HT-29 (cell line): Measurements from ENCODE around the gene ACTA2. TPM values are rescaled to one million over a fixed set of nuclear protein-coding genes. Genes with fewer than 3 reads are reported as not detected.
"Not testable (repeated sequence)": the region's sequence is repeated elsewhere in the genome, so short reads cannot be mapped to it uniquely, and the experiment has no call there.

Experiments used
- DNase-seq: peaks from one replicate; pipeline ENCODE4 v3.0.0-alpha.2; 2015; ENCODE audit warnings: low spot score
- total RNA-seq: library from RNA; depleted of rRNA; stranded (reverse); fragments of >200 nt; shearing (Covaris generic); gene quantifications from 2 replicates; pipeline ENCODE4 v1.2.3, GENCODE V29; 2014

Gene ACTA2
- total RNA-seq, 1 experiment from 2014 or later = 0.31 TPM

DNA sequence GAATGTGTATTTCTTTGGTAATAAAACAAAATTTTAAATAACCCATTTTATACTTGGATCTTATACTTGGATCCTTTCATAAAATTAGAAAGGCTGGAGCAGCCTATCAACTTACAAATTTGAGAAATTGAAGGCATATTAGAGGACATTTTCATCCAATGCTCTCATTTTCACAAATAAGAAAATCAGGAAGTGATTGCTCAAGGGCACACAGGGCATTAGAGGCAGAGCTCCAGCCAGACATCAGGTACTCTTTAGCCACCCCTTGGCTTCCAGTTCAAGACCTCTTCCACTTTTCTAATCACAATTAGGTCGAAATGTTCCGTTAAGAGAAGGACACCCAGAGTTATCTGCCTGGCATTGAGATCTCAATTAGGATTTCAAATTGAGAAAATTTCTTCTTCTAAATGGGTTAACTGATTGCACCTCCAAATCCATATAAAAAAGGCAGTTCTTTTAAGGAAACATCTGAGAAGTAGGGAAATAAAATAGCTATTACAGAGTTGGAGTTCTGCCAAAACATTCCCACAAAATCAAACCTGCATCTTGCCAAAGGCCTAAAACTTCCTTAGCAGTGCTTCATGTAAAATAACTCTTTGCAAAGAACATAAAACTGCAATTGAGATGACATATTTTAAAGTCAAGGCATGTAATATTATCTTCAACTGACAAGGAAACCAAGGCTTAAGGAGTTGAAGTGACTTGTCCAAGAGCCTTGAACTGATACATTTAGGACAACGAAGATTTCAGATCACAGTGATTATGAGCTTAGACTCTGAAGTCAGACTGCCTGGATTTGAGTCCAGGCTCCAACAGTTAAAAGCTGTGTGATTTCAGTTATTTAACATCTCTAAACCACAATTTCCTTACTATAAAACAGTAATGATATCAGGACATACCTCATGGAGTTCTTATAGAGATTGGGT, 2.4 kb downstream of the ACTA2 start:
- no peak for DNase-seq

- no peak for DNase-seq
Observed at GRCh38 chr10:88949051-88949450, 3.5 kb downstream of the ACTA2 start.

DNA sequence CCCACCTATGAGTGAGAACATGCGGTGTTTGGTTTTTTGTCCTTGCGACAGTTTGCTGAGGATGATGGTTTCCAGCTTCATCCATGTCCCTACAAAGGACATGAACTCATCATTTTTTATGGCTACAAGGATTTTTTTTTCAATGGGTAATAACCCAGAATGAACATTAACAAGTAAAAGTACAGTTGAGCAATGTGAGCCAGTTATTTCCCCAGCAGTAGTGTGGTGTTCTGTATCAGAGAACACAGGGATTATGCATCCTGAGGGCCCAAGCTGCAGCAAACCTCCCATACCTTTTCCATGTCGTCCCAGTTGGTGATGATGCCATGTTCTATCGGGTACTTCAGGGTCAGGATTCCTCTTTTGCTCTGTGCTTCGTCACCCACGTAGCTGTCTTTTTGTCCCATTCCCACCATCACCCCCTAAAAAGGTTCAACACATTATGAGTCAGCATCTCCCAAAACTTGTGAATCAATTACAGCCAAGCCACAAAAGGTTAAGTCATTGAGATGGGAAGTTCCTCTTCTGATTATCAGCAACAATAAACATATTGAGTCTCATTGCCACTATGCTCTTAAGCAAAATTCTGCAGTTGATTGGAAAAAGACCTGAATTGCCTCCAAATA, 5.5 kb downstream of the ACTA2 start:
- DNase-seq = no peak

DNA sequence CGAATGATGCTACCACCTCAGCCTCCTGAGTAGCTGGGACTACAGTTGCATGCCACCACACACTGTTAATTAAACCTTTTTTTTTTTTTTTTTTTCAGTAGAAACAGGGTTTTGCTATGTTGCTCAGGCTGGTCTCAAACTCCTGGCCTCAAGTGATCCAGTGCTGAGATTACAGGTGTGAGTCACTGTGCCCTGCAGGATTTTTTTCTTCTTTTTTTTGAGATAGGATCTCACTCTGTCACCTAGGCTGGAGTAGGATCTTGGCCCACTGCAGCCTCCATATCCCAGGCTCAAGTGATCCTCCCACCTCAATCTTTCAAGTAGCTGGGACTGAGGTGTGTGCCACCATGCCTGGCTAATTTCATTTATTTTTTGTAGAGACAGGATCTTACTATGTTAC, 6.4 kb downstream of the ACTA2 start:
- DNase-seq = no peak

DNA sequence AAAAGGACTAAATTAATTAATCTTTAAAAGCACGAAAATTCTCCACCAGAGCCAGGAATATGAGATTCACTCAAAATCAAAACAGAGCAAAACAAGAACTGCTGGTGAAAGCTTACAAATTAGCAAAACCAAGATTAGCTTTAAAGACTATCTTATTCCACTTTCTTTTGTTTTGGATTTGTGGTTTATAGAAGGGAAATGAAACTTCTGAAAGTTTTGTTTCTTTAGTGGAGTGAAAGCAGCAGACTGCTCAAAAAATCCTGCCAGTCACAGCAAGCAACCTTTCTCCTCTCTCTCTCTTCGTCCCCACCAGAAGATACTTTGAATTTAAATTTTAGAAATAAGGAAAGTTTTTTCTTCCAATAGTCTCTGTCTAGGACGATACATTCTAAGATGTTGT, 7.8 kb downstream of the ACTA2 start:
- DNase-seq = no peak

GRCh38 chr10:88943778-88944177, 8.8 kb downstream of the ACTA2 start:
- no peak for DNase-seq

DNA sequence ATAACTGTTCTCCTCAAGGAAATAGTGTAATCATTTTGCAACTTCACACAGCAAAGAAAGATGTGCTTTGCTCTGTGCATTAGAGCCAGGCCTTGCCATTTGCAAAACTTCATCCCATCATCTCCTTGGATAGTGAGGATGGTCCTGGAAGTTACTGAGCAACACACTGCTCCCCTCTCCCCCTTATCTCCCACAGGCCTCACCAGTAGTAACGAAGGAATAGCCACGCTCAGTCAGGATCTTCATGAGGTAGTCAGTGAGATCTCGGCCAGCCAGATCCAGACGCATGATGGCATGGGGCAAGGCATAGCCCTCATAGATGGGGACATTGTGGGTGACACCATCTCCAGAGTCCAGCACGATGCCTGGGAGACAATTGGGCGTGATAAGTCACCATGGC, 11.5 kb downstream of the ACTA2 start:
- DNase-seq = no peak

DNA sequence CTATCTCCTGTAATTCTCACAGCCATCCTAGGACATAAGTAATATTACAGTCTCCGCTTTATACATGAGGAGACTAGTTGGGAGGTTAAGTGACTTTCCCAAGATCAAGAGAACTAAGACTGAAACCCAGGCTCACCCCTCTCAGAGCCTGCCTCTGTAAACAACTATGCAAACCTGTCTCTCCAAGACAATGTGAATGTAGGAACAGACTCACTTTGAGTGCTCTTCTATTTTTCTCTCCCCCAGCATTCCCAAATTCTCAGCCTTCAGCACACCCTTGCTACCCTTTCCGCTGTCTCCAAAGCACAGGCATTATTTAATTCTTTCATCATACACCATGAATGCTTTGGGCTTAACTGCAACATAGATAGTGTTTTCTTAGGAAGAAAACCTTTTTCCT, 13.6 kb downstream of the ACTA2 start:
- DNase-seq = no peak

- no peak for DNase-seq
Observed at GRCh38 chr10:88938039-88938438, 14.5 kb downstream of the ACTA2 start.

GRCh38 chr10:88936656-88937055, 15.9 kb downstream of the ACTA2 start:
- DNase-seq = no peak

- peak; percentile 87 for DNase-seq
Observed at GRCh38 chr10:88934900-88935672, 17.5 kb downstream of the ACTA2 start.

DNA sequence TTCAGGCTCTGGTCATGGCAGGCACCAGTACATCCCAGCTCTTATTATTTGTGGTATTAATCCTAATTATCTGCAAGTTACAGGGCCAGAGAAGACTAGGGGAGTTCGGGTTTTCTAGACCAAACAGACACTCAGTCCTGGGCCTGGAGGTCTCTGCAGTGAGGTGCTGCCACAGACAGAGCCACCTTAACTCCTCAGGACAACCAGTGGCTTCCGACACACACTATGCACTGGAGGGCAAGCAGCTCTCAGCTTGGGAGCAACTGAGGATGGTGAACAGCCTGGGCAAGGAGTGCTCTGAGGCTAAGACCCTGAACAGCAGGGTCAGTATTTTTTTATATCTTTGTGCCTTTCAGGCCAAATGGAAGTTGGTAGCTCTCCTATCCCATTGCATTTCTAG, 19.0 kb downstream of the ACTA2 start:
- DNase-seq = no peak

- DNase-seq = peak; percentile 82
Observed at GRCh38 chr10:88932539-88933256, 19.9 kb downstream of the ACTA2 start.

- DNase-seq = not testable (repeated sequence)
Observed at GRCh38 chr10:88932029-88932428, 20.5 kb downstream of the ACTA2 start.

DNA sequence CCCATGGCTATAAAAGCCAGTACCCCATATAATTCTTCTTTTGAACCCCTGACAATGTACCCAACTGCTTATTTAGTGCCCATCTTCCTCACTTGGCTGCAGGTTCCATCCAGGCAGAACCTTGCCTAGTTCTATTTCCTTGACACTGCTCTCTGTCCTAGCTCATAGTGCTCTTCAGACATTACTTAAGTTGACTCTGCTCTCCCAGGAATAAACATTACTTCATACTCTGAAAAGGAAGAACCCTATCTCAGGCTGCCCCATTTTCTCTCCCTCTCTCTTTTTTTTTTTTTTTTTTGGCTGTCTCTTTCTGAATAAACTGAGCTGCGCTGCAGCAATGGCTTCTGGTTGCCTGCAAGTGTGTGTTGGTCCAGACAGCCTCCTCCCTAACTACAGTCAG, 21.0 kb downstream of the ACTA2 start:
- DNase-seq = no peak

- no peak for DNase-seq
Observed at GRCh38 chr10:88928254-88928653, 24.3 kb downstream of the ACTA2 start.

GRCh38 chr10:88927416-88927690, 25.2 kb downstream of the ACTA2 start:
- no peak for DNase-seq

DNA sequence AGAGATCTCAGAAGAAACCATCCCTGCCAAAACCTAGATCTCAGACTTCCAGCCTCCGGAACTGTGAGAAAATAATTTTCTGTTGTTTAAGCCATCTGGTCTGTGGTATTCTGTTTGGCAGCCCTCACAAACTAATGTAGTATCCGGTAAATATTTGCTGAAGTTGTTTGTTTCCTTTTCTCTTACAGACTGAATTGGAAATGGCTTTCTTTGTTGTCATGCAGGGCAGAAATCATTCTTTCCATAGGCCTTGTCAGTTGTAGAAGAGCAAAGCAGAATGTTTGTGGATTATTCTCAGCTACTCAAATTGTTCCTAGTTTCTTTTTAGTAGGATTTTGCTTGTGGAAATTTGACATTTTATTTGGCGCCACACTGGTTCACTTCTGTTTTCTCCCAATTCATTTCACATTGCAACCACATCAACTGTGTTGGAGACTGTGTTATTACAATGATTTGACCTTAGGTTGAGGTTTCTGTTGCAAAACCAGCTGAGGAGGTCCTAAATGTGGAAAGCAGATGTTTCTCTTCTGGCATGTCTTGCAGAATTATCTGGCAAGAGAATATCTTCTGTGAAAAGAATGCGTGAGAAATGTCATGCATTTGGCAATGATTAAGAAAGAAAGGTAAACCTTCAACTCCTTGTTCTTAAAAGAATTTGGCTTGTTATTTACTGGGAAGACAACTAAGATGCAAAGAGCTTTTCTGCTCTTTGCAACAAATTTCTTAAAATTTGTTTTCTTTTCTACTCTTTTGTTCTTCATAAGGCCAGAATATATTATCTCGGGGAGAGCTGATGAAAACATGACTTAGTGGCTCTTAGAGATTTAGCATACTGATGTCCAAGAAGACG, 25.8 kb downstream of the ACTA2 start:
- no peak for DNase-seq

GRCh38 chr10:88923520-88923919, 29.1 kb downstream of the ACTA2 start:
- no peak for DNase-seq

GRCh38 chr10:88922041-88922440, 30.5 kb downstream of the ACTA2 start:
- no peak for DNase-seq
